Fibroblast of mammary gland (primary cell): ENCODE results near the gene GSK3B.
"Not testable (repeated sequence)": the region's sequence is repeated elsewhere in the genome, so short reads cannot be mapped to it uniquely, and the experiment has no call there.

Experiments used
- DNase-seq: peaks from one replicate; pipeline ENCODE4 v3.0.0-alpha.2; 2010; ENCODE audit warnings: low read depth
- H3K4me3 ChIP-seq: 2 replicates; pipeline ENCODE4 v1.5.1; 2011; ENCODE audit warnings: low read depth, mild to moderate bottlenecking, low read length, moderate library complexity; ENCODE audit not compliant: control insufficient read depth
- CTCF ChIP-seq: conservative IDR thresholded peaks from 2 replicates; pipeline ENCODE4 v1.5.1; 2011; ENCODE audit warnings: low read depth, low read length, inconsistent platforms; ENCODE audit not compliant: control insufficient read depth, insufficient read depth

Gene GSK3B

GRCh38 chr3:120052677-120053076 lies 41.6 kb downstream of the GSK3B start:
- DNase-seq: peak; percentile 38
- no peak for TF ChIP-seq CTCF
- H3K4me3 ChIP-seq: no peak overlapping the region

GRCh38 chr3:120052225-120052624 lies 42.0 kb downstream of the GSK3B start:
- H3K4me3 ChIP-seq: no peak overlapping the region
- no peak for TF ChIP-seq CTCF
- no peak for DNase-seq

- DNase-seq, H3K4me3 ChIP-seq: not testable (repeated sequence)
Observed at GRCh38 chr3:120051570-120051969, 42.7 kb downstream of the GSK3B start.

GRCh38 chr3:120049881-120050539 lies 44.2 kb downstream of the GSK3B start:
- no peak for DNase-seq
- no peak overlapping the region for H3K4me3 ChIP-seq
- no peak for TF ChIP-seq CTCF

- TF ChIP-seq CTCF: no peak
- DNase-seq: no peak
- no peak overlapping the region for H3K4me3 ChIP-seq
Observed at GRCh38 chr3:120049072-120049471, 45.2 kb downstream of the GSK3B start.

- DNase-seq: no peak
- H3K4me3 ChIP-seq: no peak overlapping the region
- no peak for TF ChIP-seq CTCF
Observed at GRCh38 chr3:120048355-120049041, 45.7 kb downstream of the GSK3B start.

- no peak for TF ChIP-seq CTCF
- no peak for DNase-seq
- no peak overlapping the region for H3K4me3 ChIP-seq
Observed at GRCh38 chr3:120047686-120048085, 46.6 kb downstream of the GSK3B start.
